ENCODE results near the gene RETREG3. TPM values are rescaled to one million over a fixed set of nuclear protein-coding genes. Genes with fewer than 3 reads are reported as not detected.

The RETREG3 gene
- total and polyA plus RNA-seq, 2 of the 13 experiments (the other 11 are each of a cell fraction or from before 2014, with no cell fraction given): 47.0 to 55.8 TPM

DNA sequence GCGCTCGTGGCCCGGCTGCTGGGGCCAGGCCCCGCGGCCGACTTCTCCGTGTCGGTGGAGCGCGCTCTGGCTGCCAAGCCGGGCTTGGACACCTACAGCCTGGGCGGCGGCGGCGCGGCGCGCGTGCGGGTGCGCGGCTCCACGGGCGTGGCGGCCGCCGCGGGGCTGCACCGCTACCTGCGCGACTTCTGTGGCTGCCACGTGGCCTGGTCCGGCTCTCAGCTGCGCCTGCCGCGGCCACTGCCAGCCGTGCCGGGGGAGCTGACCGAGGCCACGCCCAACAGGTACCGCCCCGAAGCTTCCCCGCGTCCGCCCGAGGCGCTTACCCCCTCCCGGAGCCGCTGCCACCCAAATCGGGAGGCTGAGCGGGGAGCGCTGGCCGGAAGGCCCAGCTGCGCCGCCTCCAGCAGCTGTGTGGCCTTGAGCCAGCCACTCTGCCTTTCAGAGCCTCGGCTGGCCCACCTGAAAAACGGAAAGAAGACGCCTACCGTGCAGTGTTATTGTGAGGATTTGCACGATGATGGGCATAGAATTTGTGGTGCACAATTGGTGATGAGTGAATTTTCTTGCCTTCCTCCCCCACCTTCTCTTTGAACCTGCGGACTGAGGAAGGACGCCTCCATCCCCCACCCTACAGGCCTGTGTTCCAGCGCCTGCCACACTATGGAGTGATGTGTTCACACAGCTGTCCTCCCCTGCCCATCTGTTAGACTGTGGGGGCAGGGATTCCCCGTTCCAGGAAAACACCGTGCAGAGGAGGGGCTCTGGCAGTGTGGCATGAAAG, 72.6 kb downstream of the RETREG3 start (continued):
- TF ChIP-seq ZNF678 (CRISPR knock-in tag; IDR thresholded peaks at IDR 0.05): no peak; the same call in 1 of the 2 replicates
- TF ChIP-seq ZSCAN25 (CRISPR knock-in tag; IDR thresholded peaks at IDR 0.05): peak; percentile 64
- 0 out of 2 replicates have a peak, but pooled peaks have one; percentile 72 for TF ChIP-seq MYNN (CRISPR knock-in tag; IDR thresholded peaks at IDR 0.05; ENCODE audit: low read depth)
- peak; percentile 77 for TF ChIP-seq PHF8 (CRISPR knock-in tag; IDR thresholded peaks at IDR 0.05)
- no peak; the same call in 1 of the 2 replicates for TF ChIP-seq POGZ (CRISPR knock-in tag; IDR thresholded peaks at IDR 0.05)
- TF ChIP-seq, protein P1, sequence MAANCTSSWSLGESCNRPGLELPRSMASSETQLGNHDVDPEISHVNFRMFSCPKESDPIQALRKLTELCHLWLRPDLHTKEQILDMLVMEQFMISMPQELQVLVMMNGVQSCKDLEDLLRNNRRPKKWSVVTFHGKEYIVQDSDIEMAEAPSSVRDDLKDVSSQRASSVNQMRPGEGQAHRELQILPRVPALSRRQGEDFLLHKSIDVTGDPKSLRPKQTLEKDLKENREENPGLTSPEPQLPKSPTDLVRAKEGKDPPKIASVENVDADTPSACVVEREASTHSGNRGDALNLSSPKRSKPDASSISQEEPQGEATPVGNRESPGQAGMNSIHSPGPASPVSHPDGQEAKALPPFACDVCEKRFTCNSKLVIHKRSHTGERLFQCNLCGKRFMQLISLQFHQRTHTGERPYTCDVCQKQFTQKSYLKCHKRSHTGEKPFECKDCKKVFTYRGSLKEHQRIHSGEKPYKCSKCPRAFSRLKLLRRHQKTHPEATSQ (CRISPR knock-in tag; IDR thresholded peaks at IDR 0.05; ENCODE audit: borderline replicate concordance): peak; percentile 83
- TF ChIP-seq YEATS2 (CRISPR knock-in tag; IDR thresholded peaks at IDR 0.05; ENCODE audit: borderline replicate concordance): peak; percentile 74; the same call in 1 of the 2 replicates
- TF ChIP-seq KAT8 (CRISPR knock-in tag; IDR thresholded peaks at IDR 0.05): peak; percentile 79
- TF ChIP-seq, protein P2, sequence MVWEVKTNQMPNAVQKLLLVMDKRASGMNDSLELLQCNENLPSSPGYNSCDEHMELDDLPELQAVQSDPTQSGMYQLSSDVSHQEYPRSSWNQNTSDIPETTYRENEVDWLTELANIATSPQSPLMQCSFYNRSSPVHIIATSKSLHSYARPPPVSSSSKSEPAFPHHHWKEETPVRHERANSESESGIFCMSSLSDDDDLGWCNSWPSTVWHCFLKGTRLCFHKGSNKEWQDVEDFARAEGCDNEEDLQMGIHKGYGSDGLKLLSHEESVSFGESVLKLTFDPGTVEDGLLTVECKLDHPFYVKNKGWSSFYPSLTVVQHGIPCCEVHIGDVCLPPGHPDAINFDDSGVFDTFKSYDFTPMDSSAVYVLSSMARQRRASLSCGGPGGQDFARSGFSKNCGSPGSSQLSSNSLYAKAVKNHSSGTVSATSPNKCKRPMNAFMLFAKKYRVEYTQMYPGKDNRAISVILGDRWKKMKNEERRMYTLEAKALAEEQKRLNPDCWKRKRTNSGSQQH (CRISPR knock-in tag; IDR thresholded peaks at IDR 0.05; ENCODE audit: low read depth): peak; percentile 23; the same call in 1 of the 2 replicates
- TF ChIP-seq SMAD9 (CRISPR knock-in tag; IDR thresholded peaks at IDR 0.05): no peak; the same call in 1 of the 2 replicates
- TF ChIP-seq, protein P3, sequence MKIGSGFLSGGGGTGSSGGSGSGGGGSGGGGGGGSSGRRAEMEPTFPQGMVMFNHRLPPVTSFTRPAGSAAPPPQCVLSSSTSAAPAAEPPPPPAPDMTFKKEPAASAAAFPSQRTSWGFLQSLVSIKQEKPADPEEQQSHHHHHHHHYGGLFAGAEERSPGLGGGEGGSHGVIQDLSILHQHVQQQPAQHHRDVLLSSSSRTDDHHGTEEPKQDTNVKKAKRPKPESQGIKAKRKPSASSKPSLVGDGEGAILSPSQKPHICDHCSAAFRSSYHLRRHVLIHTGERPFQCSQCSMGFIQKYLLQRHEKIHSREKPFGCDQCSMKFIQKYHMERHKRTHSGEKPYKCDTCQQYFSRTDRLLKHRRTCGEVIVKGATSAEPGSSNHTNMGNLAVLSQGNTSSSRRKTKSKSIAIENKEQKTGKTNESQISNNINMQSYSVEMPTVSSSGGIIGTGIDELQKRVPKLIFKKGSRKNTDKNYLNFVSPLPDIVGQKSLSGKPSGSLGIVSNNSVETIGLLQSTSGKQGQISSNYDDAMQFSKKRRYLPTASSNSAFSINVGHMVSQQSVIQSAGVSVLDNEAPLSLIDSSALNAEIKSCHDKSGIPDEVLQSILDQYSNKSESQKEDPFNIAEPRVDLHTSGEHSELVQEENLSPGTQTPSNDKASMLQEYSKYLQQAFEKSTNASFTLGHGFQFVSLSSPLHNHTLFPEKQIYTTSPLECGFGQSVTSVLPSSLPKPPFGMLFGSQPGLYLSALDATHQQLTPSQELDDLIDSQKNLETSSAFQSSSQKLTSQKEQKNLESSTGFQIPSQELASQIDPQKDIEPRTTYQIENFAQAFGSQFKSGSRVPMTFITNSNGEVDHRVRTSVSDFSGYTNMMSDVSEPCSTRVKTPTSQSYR (CRISPR knock-in tag; IDR thresholded peaks at IDR 0.05; ENCODE audit: borderline replicate concordance): peak; percentile 84
- TF ChIP-seq, protein P4, sequence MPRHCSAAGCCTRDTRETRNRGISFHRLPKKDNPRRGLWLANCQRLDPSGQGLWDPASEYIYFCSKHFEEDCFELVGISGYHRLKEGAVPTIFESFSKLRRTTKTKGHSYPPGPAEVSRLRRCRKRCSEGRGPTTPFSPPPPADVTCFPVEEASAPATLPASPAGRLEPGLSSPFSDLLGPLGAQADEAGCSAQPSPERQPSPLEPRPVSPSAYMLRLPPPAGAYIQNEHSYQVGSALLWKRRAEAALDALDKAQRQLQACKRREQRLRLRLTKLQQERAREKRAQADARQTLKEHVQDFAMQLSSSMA (CRISPR knock-in tag; IDR thresholded peaks at IDR 0.05): peak; percentile 50; the same call in 1 of the 2 replicates
- no peak for TF ChIP-seq ZNF577 (CRISPR knock-in tag; IDR thresholded peaks at IDR 0.05; ENCODE audit: borderline replicate concordance, low read depth)
- peak; percentile 31; the same call in 1 of the 2 replicates for TF ChIP-seq GPN1 (CRISPR knock-in tag; IDR thresholded peaks at IDR 0.05; ENCODE audit: borderline replicate concordance)
- peak; percentile 16; the same call in 1 of the 2 replicates for TF ChIP-seq MIER3 (CRISPR knock-in tag; IDR thresholded peaks at IDR 0.05; ENCODE audit: borderline replicate concordance)
- TF ChIP-seq, protein P5, sequence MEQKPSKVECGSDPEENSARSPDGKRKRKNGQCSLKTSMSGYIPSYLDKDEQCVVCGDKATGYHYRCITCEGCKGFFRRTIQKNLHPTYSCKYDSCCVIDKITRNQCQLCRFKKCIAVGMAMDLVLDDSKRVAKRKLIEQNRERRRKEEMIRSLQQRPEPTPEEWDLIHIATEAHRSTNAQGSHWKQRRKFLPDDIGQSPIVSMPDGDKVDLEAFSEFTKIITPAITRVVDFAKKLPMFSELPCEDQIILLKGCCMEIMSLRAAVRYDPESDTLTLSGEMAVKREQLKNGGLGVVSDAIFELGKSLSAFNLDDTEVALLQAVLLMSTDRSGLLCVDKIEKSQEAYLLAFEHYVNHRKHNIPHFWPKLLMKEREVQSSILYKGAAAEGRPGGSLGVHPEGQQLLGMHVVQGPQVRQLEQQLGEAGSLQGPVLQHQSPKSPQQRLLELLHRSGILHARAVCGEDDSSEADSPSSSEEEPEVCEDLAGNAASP (CRISPR knock-in tag; IDR thresholded peaks at IDR 0.05; ENCODE audit: borderline replicate concordance): peak; percentile 72
- TF ChIP-seq SAP130 (CRISPR knock-in tag; IDR thresholded peaks at IDR 0.05; ENCODE audit: low read depth): peak; percentile 84
- no peak for TF ChIP-seq THYN1 (CRISPR knock-in tag; IDR thresholded peaks at IDR 0.05; ENCODE audit: borderline replicate concordance, low read depth)
- TF ChIP-seq ATF1 (CRISPR knock-in tag; IDR thresholded peaks at IDR 0.05): no peak
- peak; percentile 57 for TF ChIP-seq PHF20 (CRISPR knock-in tag; IDR thresholded peaks at IDR 0.05)
- no peak for TF ChIP-seq NAIF1 (CRISPR knock-in tag; IDR thresholded peaks at IDR 0.05; ENCODE audit: borderline replicate concordance)
- no peak for TF ChIP-seq RFX5 (IDR thresholded peaks at IDR 0.05; ENCODE audit: low read depth, low read length)

All from HepG2 (cell line).